GM12878 (cell line): ENCODE data around the gene SYNRG. TPM values are rescaled to one million over a fixed set of nuclear protein-coding genes. Genes with fewer than 3 reads are reported as not detected.

Experiments
- CBFB ChIP-seq: IDR thresholded peaks from 2 replicates; pipeline ENCODE4 v1.6.1; 2016; ENCODE audit warnings: antibody characterized with exemption, low read depth
- CHD1 ChIP-seq: IDR thresholded peaks from 2 replicates; pipeline ENCODE4 v1.6.1; 2012; ENCODE audit warnings: low read depth, low read length, improper control_type of control experiment
- FOS ChIP-seq: IDR thresholded peaks from 3 replicates; pipeline ENCODE4 v1.6.1; 2011; ENCODE audit warnings: borderline replicate concordance; ENCODE audit not compliant: insufficient read length; ENCODE audit errors: extremely low read depth
- HDAC2 ChIP-seq: fragments of 200-600 bp; sonication (generic); IDR thresholded peaks from 2 replicates; pipeline ENCODE4 v1.6.1; 2017
- IKZF1 ChIP-seq: fragments of 450-650 bp; conservative IDR thresholded peaks from 2 replicates; pipeline ENCODE4 v1.6.1; 2017; ENCODE audit warnings: antibody characterized with exemption, mild to moderate bottlenecking
- IRF4 ChIP-seq: IDR thresholded peaks from 2 replicates; pipeline ENCODE4 v1.6.1; 2011; ENCODE audit warnings: low read depth, low read length
- MEF2B ChIP-seq: fragments of 450-650 bp; IDR thresholded peaks from 2 replicates; pipeline ENCODE4 v1.6.1; 2018; ENCODE audit warnings: mild to moderate bottlenecking, moderate library complexity; ENCODE audit not compliant: partially characterized antibody, poor library complexity, severe bottlenecking
- MTA3 ChIP-seq: IDR thresholded peaks from 2 replicates; pipeline ENCODE4 v1.6.1; 2012; ENCODE audit warnings: low read length, inconsistent platforms, borderline replicate concordance
- NFYA ChIP-seq: IDR thresholded peaks from 2 replicates; pipeline ENCODE4 v1.6.1; 2011; ENCODE audit warnings: low read depth, mild to moderate bottlenecking, low read length, improper control_type of control experiment, borderline replicate concordance
- PAX8 ChIP-seq: fragments of 450-650 bp; IDR thresholded peaks from 2 replicates; pipeline ENCODE4 v1.6.1; 2017; ENCODE audit warnings: mild to moderate bottlenecking, moderate library complexity
- RUNX3 ChIP-seq: IDR thresholded peaks from 2 replicates; pipeline ENCODE4 v1.6.1; 2012; ENCODE audit warnings: low read length, inconsistent platforms
- SIX5 ChIP-seq: IDR thresholded peaks from 2 replicates; pipeline ENCODE4 v1.6.1; 2011; ENCODE audit warnings: mild to moderate bottlenecking, low read depth, low read length, moderate library complexity; ENCODE audit not compliant: severe bottlenecking
- TAF1 ChIP-seq: IDR thresholded peaks from 2 replicates; pipeline ENCODE4 v1.6.1; 2011; ENCODE audit warnings: mild to moderate bottlenecking, low read depth, low read length, borderline replicate concordance
- TCF3 ChIP-seq: IDR thresholded peaks from 2 replicates; pipeline ENCODE4 v1.6.1; 2012; ENCODE audit warnings: low read depth, mild to moderate bottlenecking, low read length, borderline replicate concordance; ENCODE audit not compliant: insufficient read depth
- YBX1 ChIP-seq: fragments of 450-650 bp; IDR thresholded peaks from 2 replicates; pipeline ENCODE4 v1.6.1; 2016; ENCODE audit warnings: antibody characterized with exemption
- ZNF592 ChIP-seq: fragments of 450-650 bp; IDR thresholded peaks from 2 replicates; pipeline ENCODE4 v1.6.1; 2017; ENCODE audit warnings: mild to moderate bottlenecking, moderate library complexity
- polyA plus RNA-seq, 11 experiments: library from polyadenylated mRNA; depleted of rRNA in 4 of 11; unstranded in 6 of 11; stranded (reverse) in 5 of 11; fragments of >200 nt; fragmentation: Nextera tagmentation in 4 of 11; fragmentation: Illumina TruSeq in 1 of 11; extraction: Ambion mirVana in 4 of 11; extraction: Trizol in 1 of 11; gene quantifications; 1 replicate in 1 of 11; 2 replicates in 10 of 11; pipeline versions ENCODE4 v1.2.1 to v1.2.3, GENCODE V29; 2011 to 2016; ENCODE audit warnings: inconsistent platforms in 2 of 11, missing spikeins in 2 of 11, low read depth in 1 of 11
- total RNA-seq, 4 experiments: library from RNA; depleted of rRNA in 3 of 4; stranded (reverse); fragments of >200 nt in 3 of 4; fragmentation: Illumina TruSeq in 1 of 4; extraction: Trizol in 1 of 4; gene quantifications; 2 replicates each; pipeline versions ENCODE4 v1.2.1 to v1.2.3, GENCODE V29; 2013 to 2021
- TF ChIP-seq, protein P1 (sequence below): fragments of 450-650 bp; IDR thresholded peaks from 2 replicates; pipeline ENCODE4 v1.6.1; 2017; ENCODE audit warnings: antibody characterized with exemption, mild to moderate bottlenecking, moderate library complexity
- TF ChIP-seq, protein P2 (sequence below): fragments of 450-650 bp; IDR thresholded peaks from 2 replicates; pipeline ENCODE4 v1.6.1; 2018; ENCODE audit warnings: mild to moderate bottlenecking, low read depth, moderate library complexity; ENCODE audit not compliant: partially characterized antibody

The SYNRG gene
- total and polyA plus RNA-seq, 10 of the 15 experiments (the other 5 are each of a cell fraction or from before 2014, with no cell fraction given) = 5.2 to 40.4 (median 26.7) TPM

GRCh38 chr17:37609170-37610040 lies at the start of gene SYNRG (continued):
- TF ChIP-seq HDAC2 (no peak), IRF4 (no peak), TAF1 (peak; percentile 97), CBFB (no peak), RUNX3 (peak; percentile 56; the same call in 1 of the 2 replicates), TCF3 (peak; percentile 93), SIX5 (peak; percentile 28), NFYA (no peak), CHD1 (no peak), PAX8 (no peak), ZNF592 (0 out of 2 replicates have a peak, but pooled peaks have one; percentile 37), MEF2B (peak; percentile 78), MTA3 (0 out of 2 replicates have a peak, but pooled peaks have one; percentile 49), IKZF1 (peak; percentile 72), YBX1 (no peak), FOS (peak; percentile 53)
- TF ChIP-seq, protein P1, sequence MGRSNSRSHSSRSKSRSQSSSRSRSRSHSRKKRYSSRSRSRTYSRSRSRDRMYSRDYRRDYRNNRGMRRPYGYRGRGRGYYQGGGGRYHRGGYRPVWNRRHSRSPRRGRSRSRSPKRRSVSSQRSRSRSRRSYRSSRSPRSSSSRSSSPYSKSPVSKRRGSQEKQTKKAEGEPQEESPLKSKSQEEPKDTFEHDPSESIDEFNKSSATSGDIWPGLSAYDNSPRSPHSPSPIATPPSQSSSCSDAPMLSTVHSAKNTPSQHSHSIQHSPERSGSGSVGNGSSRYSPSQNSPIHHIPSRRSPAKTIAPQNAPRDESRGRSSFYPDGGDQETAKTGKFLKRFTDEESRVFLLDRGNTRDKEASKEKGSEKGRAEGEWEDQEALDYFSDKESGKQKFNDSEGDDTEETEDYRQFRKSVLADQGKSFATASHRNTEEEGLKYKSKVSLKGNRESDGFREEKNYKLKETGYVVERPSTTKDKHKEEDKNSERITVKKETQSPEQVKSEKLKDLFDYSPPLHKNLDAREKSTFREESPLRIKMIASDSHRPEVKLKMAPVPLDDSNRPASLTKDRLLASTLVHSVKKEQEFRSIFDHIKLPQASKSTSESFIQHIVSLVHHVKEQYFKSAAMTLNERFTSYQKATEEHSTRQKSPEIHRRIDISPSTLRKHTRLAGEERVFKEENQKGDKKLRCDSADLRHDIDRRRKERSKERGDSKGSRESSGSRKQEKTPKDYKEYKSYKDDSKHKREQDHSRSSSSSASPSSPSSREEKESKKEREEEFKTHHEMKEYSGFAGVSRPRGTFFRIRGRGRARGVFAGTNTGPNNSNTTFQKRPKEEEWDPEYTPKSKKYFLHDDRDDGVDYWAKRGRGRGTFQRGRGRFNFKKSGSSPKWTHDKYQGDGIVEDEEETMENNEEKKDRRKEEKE = no peak
- TF ChIP-seq, protein P2, sequence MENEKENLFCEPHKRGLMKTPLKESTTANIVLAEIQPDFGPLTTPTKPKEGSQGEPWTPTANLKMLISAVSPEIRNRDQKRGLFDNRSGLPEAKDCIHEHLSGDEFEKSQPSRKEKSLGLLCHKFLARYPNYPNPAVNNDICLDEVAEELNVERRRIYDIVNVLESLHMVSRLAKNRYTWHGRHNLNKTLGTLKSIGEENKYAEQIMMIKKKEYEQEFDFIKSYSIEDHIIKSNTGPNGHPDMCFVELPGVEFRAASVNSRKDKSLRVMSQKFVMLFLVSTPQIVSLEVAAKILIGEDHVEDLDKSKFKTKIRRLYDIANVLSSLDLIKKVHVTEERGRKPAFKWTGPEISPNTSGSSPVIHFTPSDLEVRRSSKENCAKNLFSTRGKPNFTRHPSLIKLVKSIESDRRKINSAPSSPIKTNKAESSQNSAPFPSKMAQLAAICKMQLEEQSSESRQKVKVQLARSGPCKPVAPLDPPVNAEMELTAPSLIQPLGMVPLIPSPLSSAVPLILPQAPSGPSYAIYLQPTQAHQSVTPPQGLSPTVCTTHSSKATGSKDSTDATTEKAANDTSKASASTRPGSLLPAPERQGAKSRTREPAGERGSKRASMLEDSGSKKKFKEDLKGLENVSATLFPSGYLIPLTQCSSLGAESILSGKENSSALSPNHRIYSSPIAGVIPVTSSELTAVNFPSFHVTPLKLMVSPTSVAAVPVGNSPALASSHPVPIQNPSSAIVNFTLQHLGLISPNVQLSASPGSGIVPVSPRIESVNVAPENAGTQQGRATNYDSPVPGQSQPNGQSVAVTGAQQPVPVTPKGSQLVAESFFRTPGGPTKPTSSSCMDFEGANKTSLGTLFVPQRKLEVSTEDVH = no peak
